GM12801 (cell line): ENCODE measurements around the gene FGF16.

ENCODE experiments used
- TF ChIP-seq, protein P1 (sequence below): IDR thresholded peaks from one replicate; pipeline ENCODE4 v1.5.1; 2011; ENCODE audit warnings: control low read depth; ENCODE audit not compliant: insufficient read length; ENCODE audit errors: extremely low read depth

Gene FGF16

DNA sequence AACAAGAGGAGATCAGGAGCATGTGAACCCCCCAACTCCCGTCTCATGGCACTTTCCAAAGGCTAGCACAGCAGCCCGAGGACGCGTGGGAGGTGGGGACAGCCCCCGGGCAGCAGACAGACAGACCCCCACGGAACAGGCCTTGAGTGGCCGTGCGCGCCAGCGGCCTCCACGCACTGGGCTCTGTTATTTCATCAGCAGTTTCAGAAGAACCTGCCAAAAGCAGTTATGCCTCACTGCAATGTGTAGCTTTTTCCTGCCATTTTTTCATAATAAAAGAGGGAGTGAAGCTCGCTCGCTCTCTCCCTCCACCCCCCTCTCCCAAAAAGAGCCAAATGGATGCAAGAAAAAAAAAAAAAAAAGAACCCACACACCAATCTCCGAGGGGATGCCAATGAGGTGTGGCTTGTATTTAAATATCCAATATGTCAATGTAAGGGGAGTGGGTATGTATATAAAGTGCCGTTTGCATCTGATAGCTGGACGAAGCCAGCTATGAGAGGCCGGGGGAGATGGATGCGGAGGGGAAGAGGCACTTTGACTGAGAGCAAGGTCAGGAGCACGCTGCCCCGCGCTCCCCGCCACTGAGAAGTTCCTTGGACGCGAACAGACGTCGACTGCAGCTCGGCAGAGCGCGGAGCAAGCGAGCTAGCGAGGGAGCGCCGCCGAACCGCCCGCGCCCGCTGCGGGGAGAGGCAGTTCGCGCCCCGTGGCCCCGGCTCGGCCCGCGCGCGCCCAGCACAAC, at the start of gene FGF16:
Gene FGF16, plus strand, starts transcription at position 482 of the 745 bp plus-strand sequence. CDS start 286 bp downstream, outside the sequence.
- TF ChIP-seq, protein P1, sequence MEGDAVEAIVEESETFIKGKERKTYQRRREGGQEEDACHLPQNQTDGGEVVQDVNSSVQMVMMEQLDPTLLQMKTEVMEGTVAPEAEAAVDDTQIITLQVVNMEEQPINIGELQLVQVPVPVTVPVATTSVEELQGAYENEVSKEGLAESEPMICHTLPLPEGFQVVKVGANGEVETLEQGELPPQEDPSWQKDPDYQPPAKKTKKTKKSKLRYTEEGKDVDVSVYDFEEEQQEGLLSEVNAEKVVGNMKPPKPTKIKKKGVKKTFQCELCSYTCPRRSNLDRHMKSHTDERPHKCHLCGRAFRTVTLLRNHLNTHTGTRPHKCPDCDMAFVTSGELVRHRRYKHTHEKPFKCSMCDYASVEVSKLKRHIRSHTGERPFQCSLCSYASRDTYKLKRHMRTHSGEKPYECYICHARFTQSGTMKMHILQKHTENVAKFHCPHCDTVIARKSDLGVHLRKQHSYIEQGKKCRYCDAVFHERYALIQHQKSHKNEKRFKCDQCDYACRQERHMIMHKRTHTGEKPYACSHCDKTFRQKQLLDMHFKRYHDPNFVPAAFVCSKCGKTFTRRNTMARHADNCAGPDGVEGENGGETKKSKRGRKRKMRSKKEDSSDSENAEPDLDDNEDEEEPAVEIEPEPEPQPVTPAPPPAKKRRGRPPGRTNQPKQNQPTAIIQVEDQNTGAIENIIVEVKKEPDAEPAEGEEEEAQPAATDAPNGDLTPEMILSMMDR, result no peak

DNA sequence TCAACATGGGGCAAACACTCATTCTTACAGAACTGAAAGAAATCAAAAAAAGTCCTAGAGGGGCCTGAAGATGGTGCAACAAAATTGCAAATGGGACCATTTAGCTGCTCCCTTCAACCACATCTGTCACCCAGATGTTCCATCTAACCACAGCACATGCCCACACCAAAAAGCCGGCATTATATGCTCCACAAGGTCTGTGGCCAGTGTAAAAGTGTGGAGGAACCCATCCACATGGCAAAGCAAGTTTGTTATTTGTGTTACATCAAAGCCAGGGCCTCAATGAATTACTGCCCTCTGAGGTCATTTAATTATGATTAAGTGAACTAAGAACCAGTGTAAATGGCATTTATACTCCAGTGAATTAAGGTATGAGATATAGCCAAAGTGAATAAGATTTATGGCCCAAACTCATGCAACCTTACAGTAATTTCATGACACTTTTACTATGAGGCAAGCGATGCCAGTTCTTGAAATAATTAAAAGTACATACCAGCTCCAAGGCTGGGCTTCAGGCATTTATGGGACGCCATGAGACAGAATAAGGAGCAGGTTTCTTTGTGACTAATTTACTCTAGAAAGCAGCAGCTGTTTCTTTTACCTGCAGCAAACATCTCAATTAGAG, 48.7 kb upstream of the FGF16 start:
- TF ChIP-seq, protein P1, result no peak

DNA sequence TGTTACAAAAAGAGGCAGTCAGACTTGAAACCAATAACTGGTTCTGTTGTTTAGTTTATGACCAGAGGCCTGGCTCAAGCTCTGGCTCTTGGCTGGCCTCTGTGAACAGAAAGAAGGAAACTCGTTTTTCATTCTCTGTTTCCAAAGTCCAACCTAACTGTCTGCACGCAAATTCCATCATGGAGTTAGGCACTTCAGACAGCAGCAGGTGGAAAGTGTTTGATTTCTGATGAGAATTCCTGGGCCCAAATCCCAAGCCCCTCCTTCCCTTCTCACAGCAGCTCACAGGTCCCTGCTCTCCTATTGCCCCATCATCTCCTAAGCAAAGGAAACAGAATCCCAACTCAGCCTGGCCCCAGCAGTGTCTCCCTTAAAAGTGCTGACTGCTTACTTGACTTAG, 42.8 kb upstream of the FGF16 start:
- TF ChIP-seq, protein P1, result no peak

DNA sequence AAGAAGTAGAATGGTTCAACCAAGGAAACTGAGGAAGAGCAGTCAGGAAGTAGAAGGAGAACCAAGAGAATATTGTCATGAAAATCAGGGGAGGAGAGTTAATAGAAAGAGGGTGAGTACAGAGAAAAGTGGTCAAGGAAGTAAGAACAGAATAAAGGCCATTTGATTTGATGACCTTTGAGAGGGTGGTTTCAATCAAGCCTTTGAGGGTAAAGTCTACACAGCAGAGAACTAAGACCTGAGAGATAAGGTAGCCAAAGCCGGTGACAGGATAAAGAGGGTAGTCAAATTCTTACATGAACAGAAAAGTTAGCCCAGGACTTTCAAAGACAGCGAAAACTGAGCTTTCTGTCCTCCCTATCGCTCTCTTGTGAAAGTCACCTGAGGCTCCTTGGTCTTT, 34.6 kb upstream of the FGF16 start:
- TF ChIP-seq, protein P1, result no peak

DNA sequence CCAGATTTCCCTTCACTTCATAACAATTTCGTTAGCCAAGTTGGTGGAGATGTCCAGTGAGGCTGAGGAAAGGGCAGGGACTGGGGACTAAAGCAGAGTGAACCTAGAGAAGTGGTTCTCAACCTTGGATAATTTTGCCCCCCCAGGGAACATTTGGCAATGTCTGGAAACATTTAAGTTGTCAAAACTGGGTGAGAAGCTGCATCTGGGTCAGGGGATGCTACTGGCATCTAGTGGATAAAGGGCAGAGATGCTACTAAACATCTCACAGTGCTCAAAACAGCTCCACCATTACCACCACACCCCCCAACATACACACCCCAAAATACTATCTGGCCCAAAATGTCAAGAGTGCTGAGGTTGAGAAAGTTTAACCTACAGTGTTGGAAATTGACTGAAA, 32.0 kb upstream of the FGF16 start:
- TF ChIP-seq, protein P1, result no peak

DNA sequence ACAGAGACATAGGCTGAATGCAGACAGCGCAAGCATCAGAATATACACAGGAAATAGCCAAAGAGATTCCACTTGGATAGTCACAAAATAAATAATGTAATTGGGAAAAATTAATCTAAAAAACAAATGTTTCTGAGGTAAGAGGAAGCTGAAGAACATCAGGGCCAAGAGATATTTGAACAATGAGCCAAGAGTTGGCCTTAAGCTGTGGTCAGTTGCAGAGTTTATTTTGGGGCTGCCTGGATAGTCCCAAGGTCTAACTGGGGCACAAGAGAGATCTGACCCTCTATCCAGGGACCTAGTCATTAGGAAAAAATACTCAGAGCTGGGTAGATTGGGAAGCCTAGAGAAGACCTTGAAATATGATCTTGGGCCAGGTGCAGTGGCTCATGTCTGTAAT, 31.3 kb upstream of the FGF16 start:
- TF ChIP-seq, protein P1, result no peak

DNA sequence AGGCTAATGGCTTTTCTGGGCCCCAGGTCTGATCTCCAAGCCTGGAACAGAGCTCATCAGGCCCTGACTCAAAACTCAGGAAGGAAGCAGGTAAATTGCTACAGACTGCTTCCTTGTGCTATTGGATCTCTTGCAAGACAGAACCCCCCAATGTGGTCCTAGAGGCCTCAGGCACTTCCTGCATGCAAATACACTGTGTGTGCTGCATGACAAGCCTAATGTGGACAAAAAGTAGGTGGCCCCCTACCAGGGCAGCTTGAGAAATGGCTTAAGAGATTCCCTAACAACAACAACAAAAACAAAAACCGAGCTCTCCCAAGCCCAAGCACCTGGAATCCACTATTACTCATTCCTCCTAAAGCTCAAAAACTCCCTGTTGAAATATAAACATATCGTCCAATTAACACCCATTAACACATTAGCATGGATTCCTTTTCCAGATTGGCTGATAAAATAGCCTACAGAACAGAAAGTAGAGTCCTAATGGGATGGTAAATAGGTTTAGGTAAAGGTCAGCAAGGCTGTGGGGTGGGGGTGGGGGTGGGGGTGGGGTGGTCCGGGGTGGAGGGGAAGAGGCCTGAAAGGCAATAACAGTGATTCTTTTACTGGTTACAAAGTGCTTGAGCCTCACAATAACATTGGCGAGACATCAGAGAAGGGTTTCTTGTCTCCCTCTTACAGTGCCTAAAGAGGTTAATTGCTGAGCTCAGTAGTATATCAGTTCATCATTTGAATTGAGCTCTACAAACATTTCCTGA, 24.1 kb upstream of the FGF16 start:
- TF ChIP-seq, protein P1, result no peak
